ENCODE results near the gene CCDC74B. TPM values are rescaled to one million over a fixed set of nuclear protein-coding genes. Genes with fewer than 3 reads are reported as not detected.
"Not testable (repeated sequence)": the region's sequence is repeated elsewhere in the genome, so short reads cannot be mapped to it uniquely, and the experiment has no call there.

CCDC74B gene
- total RNA-seq, 1 donor from 2014 or later: not detected

DNA sequence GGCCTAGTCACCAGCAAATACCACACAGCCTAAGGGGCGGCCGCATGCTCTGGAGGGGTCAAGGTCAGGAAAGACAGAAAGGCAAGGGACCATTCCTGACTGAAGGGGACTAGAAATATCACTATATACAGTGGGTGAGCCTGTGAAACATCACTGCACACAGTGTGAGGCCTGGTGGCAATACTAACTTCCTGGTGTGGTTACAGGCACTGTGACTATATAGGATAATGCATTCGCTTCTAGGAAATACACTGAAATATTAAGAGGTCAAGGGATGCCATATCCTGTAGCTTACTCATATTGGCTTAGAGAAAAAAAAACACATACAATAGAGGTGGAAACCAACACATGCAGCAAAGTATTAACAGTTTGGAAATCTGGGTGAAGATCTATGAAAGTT, 24.3 kb upstream of the CCDC74B start:
- not testable (repeated sequence) for H3K27me3 ChIP-seq (ENCODE audit: control insufficient read depth in 3 of 3, insufficient read depth in 3 of 3, low read length in 3 of 3); H3K4me3 ChIP-seq (ENCODE audit: low read length in 3 of 3); H3K4me1 ChIP-seq (ENCODE audit: control insufficient read depth in 3 of 3, insufficient read depth in 3 of 3, low read length in 3 of 3); H3K9me3 ChIP-seq (ENCODE audit: control insufficient read depth in 3 of 3, low read length in 3 of 3); H3K9ac ChIP-seq (ENCODE audit: low read depth in 1 of 3, low read length in 3 of 3); H3K27ac ChIP-seq (ENCODE audit: low read depth, low read length)
- peaks cover 40 to 60% (median 49%) of the 10 kb centered on the region in 3 donors for H3K36me3 ChIP-seq (ENCODE audit: control insufficient read depth in 3 of 3, insufficient read depth in 3 of 3, low read length in 3 of 3)

DNA sequence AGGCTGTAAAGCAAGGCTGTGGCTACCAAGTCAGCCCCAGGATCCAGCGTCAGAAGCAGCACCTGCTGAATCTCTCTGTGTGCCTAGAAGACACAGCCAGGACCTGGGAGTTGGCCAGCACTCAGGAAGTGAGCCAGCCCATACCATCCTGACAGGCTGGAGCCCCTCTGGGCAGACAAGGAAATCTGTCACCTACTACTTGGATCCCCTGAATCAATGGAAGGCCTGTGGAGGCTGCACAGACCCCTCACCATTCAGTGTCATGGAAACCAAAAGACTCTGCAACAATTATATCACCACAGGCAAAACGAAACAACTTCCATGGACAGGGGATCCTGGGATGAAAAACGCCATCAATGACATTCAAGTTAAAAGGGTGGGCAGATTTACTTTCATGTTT, 21.7 kb upstream of the CCDC74B start:
- not testable (repeated sequence) for H3K27me3 ChIP-seq (ENCODE audit: control insufficient read depth in 3 of 3, insufficient read depth in 3 of 3, low read length in 3 of 3); H3K9me3 ChIP-seq (ENCODE audit: control insufficient read depth in 3 of 3, low read length in 3 of 3); H3K27ac ChIP-seq (ENCODE audit: low read depth, low read length); H3K4me3 ChIP-seq (ENCODE audit: low read length in 3 of 3); H3K9ac ChIP-seq (ENCODE audit: low read depth in 1 of 3, low read length in 3 of 3); H3K4me1 ChIP-seq (ENCODE audit: control insufficient read depth in 3 of 3, insufficient read depth in 3 of 3, low read length in 3 of 3)
- peaks cover 39 to 56% (median 45%) of the 10 kb centered on the region in 3 donors for H3K36me3 ChIP-seq (ENCODE audit: control insufficient read depth in 3 of 3, insufficient read depth in 3 of 3, low read length in 3 of 3)

DNA sequence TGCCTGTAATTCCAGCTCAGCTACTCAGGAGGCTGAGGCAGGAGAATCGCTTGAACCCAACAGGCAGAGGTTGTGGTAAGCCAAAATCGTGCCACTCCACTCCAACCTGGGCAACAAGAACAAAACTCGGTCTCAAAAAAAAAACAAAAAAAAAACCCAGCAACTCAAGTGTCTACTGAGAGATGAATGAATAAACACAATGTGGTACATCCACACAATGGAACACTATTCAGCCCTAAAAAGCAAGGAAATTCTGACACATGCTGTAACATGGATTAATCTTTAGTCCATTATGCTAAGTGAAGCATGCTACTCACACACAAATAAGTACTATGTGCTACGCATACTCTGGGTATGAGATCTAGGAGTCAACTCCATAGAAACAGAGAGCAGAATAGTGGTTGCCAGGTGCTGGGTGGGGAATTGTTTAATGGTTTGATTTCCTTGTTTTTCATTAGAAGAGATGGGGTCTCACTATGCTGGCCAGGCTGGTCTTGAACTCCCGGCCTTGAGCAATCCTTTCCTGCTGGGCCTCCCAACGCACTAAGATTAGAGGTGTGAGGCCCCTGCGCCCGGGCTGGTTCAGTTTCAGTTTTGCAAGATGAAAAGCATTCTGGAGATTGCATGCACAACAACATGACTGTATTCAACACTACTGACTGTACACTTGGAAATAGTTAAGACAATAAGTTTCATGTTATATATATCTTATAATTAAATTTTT, 20.5 kb upstream of the CCDC74B start:
- H3K9ac ChIP-seq (ENCODE audit: low read depth in 1 of 3, low read length in 3 of 3): no peak overlapping the region
- H3K27ac ChIP-seq (ENCODE audit: low read depth, low read length): no peak overlapping the region
- H3K4me3 ChIP-seq (ENCODE audit: low read length in 3 of 3): no peak overlapping the region
- no peaks in the 10 kb centered on the region for H3K27me3 ChIP-seq (ENCODE audit: control insufficient read depth in 3 of 3, insufficient read depth in 3 of 3, low read length in 3 of 3)
- peaks cover 35 to 48% (median 42%) of the 10 kb centered on the region in 3 donors for H3K36me3 ChIP-seq (ENCODE audit: control insufficient read depth in 3 of 3, insufficient read depth in 3 of 3, low read length in 3 of 3)
- no peaks in the 10 kb centered on the region for H3K4me1 ChIP-seq (ENCODE audit: control insufficient read depth in 3 of 3, insufficient read depth in 3 of 3, low read length in 3 of 3)
- no peaks in the 10 kb centered on the region for H3K9me3 ChIP-seq (ENCODE audit: control insufficient read depth in 3 of 3, low read length in 3 of 3)

DNA sequence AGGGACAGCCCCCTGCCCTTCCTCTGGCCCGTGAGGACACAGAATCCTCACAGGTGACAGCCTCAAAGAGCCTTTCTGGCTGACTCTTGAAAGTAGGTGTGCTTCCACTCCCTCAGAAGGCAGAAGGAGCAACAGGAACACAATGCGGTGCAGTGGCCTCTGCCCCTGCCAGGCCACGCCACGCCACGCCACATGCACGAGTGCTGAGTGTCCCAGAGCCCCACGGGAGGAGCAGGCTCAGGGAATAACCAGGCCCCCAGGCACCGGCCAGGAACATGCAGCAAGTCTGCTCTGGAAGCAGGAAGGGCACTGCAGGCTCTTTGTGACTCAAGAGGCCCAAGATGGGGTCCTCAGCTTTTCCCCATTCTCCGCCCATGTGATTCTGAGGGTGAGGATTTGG, 18.1 kb upstream of the CCDC74B start:
- H3K9me3 ChIP-seq (ENCODE audit: control insufficient read depth in 3 of 3, low read length in 3 of 3): no peaks in the 10 kb centered on the region
- H3K36me3 ChIP-seq (ENCODE audit: control insufficient read depth in 3 of 3, insufficient read depth in 3 of 3, low read length in 3 of 3): peaks cover 38 to 46% (median 42%) of the 10 kb centered on the region in 3 donors
- no peak overlapping the region for H3K27ac ChIP-seq (ENCODE audit: low read depth, low read length)
- no peaks in the 10 kb centered on the region for H3K4me1 ChIP-seq (ENCODE audit: control insufficient read depth in 3 of 3, insufficient read depth in 3 of 3, low read length in 3 of 3)
- no peak overlapping the region for H3K9ac ChIP-seq (ENCODE audit: low read depth in 1 of 3, low read length in 3 of 3)
- no peak overlapping the region for H3K4me3 ChIP-seq (ENCODE audit: low read length in 3 of 3)
- H3K27me3 ChIP-seq (ENCODE audit: control insufficient read depth in 3 of 3, insufficient read depth in 3 of 3, low read length in 3 of 3): no peaks in the 10 kb centered on the region

DNA sequence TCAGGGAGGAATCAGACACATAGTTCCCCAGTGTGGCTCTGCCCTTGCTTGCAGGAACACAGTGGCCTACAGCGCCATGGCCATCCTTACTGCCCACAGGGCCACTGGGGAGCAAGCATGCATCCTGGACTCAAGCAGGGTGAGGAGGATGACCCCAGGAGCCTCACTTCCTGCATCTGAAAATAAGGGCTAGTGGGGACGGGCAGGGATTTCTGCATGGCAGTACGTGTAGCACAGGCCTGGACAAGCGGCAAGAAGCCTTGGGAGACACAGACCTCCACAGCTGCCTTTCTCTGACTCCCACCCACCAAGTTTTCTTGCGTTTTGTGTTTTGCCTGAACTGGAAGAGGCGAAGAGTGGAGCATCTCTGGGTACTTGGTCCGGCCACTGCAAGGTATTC, 17.6 kb upstream of the CCDC74B start:
- not testable (repeated sequence) for H3K9me3 ChIP-seq (ENCODE audit: control insufficient read depth in 3 of 3, low read length in 3 of 3); H3K27ac ChIP-seq (ENCODE audit: low read depth, low read length); H3K4me1 ChIP-seq (ENCODE audit: control insufficient read depth in 3 of 3, insufficient read depth in 3 of 3, low read length in 3 of 3); H3K9ac ChIP-seq (ENCODE audit: low read depth in 1 of 3, low read length in 3 of 3); H3K27me3 ChIP-seq (ENCODE audit: control insufficient read depth in 3 of 3, insufficient read depth in 3 of 3, low read length in 3 of 3); H3K4me3 ChIP-seq (ENCODE audit: low read length in 3 of 3)
- peaks cover 34 to 42% (median 37%) of the 10 kb centered on the region in 3 donors for H3K36me3 ChIP-seq (ENCODE audit: control insufficient read depth in 3 of 3, insufficient read depth in 3 of 3, low read length in 3 of 3)

DNA sequence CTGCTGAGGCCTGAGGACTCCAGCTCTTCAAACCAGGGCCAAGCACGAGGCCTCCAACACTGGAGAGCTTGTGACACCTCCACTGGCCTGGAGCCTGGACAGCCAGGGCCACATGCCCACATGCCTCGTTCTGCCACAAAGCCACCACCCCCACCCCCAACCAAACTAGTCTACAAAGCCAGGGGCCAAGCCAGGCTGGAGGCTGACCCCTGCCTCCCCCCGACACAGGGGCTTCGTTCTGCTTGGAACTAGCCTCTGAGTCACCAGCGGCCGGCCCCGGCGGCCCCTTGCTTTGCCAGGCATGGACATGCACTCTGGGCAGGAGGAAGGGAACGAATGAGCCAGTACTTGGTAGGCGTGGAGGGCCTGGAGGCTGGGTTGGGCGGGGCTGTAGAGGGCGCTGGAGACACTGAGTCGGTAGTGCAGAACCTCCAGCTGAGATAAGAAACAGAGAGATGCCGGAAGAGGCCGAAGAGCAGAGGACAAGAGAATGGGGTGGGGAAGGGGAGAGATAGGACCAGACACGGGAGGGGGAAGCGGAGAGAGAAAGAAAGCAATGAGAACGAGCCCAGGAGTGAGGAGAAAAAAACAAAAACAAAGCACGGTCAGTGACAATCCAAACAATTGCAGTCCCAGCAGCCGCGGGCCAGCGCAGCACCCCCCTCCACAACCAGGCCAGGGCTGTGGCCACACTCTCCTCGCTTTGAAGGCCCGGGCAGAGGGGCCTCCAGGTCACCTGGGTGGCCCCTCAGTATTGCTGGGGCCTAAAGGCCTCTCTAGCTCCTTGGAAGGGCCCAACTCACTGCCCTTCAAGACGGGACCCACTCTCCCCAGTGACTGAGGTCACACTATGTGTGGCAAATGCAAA, 16.2 kb upstream of the CCDC74B start:
- not testable (repeated sequence) for H3K27ac ChIP-seq (ENCODE audit: low read depth, low read length); H3K4me1 ChIP-seq (ENCODE audit: control insufficient read depth in 3 of 3, insufficient read depth in 3 of 3, low read length in 3 of 3); H3K9me3 ChIP-seq (ENCODE audit: control insufficient read depth in 3 of 3, low read length in 3 of 3); H3K9ac ChIP-seq (ENCODE audit: low read depth in 1 of 3, low read length in 3 of 3); H3K4me3 ChIP-seq (ENCODE audit: low read length in 3 of 3); H3K27me3 ChIP-seq (ENCODE audit: control insufficient read depth in 3 of 3, insufficient read depth in 3 of 3, low read length in 3 of 3)
- H3K36me3 ChIP-seq (ENCODE audit: control insufficient read depth in 3 of 3, insufficient read depth in 3 of 3, low read length in 3 of 3): peaks cover 25 to 33% (median 29%) of the 10 kb centered on the region in 3 donors

DNA sequence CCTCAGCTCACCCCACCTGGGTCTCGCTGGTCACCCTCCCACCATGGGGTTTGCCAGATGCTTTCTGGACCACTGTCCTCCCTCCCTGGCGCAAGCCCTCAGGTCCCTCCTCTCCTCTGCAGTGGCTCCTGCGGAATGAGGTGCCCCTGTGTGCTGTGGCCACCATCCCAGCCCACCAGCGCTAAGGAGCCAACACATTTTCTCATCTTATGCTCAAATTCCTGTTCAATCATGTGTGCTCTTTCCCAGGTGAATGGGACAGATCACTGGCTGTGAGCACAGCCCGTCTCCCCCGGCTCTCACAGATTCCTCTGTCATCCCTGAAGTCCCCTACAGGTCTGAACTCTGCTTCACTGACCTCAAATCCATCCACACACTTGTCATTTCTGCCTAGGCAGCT, 15.2 kb upstream of the CCDC74B start:
- Histone ChIP-seq H3K4me3 (ENCODE audit: low read length in 3 of 3) (no peak overlapping the region), H3K27ac (ENCODE audit: low read depth, low read length) (no peak overlapping the region), H3K27me3 (ENCODE audit: control insufficient read depth in 3 of 3, insufficient read depth in 3 of 3, low read length in 3 of 3) (no peaks in the 10 kb centered on the region), H3K36me3 (ENCODE audit: control insufficient read depth in 3 of 3, insufficient read depth in 3 of 3, low read length in 3 of 3) (peaks cover 19 to 29% (median 27%) of the 10 kb centered on the region in 3 donors), H3K9ac (ENCODE audit: low read depth in 1 of 3, low read length in 3 of 3) (no peak overlapping the region), H3K9me3 (ENCODE audit: control insufficient read depth in 3 of 3, low read length in 3 of 3) (no peaks in the 10 kb centered on the region), H3K4me1 (ENCODE audit: control insufficient read depth in 3 of 3, insufficient read depth in 3 of 3, low read length in 3 of 3) (no peaks in the 10 kb centered on the region)

DNA sequence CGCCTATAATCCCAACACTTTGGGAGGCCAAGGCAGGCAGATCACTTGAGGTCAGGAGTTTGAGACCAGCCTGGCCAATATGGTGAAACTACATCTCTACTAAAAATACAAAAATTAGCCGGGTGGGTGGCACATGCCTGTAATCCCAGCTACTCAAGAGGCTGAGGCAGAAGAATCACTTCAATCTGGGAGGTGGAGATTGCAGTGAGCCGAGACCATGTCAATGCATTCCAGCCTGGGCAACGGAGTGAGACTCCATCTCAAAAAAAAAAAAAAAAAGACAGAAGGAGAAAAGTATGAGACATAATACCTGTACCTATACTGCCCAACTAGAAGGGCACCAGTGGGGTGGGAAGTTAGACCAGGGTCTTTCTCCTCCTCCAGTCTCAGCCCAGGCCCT, 14.5 kb upstream of the CCDC74B start:
- H3K4me3 ChIP-seq (ENCODE audit: low read length in 3 of 3); H3K27ac ChIP-seq (ENCODE audit: low read depth, low read length); H3K4me1 ChIP-seq (ENCODE audit: control insufficient read depth in 3 of 3, insufficient read depth in 3 of 3, low read length in 3 of 3); H3K9me3 ChIP-seq (ENCODE audit: control insufficient read depth in 3 of 3, low read length in 3 of 3); H3K27me3 ChIP-seq (ENCODE audit: control insufficient read depth in 3 of 3, insufficient read depth in 3 of 3, low read length in 3 of 3); H3K9ac ChIP-seq (ENCODE audit: low read depth in 1 of 3, low read length in 3 of 3): not testable (repeated sequence)
- H3K36me3 ChIP-seq (ENCODE audit: control insufficient read depth in 3 of 3, insufficient read depth in 3 of 3, low read length in 3 of 3): peaks cover 18 to 30% (median 26%) of the 10 kb centered on the region in 3 donors

DNA sequence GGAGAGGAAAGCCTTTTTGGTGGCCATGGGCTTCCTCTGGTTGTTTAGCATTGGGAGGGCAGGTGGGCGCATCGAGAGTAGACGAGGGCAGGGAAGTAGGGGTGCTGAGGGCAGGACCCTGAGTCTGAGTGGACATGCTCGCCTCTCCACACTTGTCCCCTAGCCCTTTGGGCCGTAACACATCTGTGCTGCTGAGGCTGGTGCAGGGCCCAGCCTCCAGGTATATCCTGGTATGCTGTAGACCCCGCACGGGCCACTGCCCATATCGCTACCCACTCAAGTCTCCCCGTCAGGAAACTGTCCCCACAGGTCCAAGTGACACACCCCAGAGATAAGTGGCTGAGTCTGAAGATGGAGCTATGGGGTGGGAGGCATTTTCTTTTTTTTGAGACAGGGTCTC, 13.7 kb upstream of the CCDC74B start:
- H3K27ac ChIP-seq (ENCODE audit: low read depth, low read length): no peak overlapping the region
- no peaks in the 10 kb centered on the region for H3K27me3 ChIP-seq (ENCODE audit: control insufficient read depth in 3 of 3, insufficient read depth in 3 of 3, low read length in 3 of 3)
- no peak overlapping the region for H3K9ac ChIP-seq (ENCODE audit: low read depth in 1 of 3, low read length in 3 of 3)
- H3K36me3 ChIP-seq (ENCODE audit: control insufficient read depth in 3 of 3, insufficient read depth in 3 of 3, low read length in 3 of 3): peaks cover 11 to 25% (median 22%) of the 10 kb centered on the region in 3 donors
- no peak overlapping the region for H3K4me3 ChIP-seq (ENCODE audit: low read length in 3 of 3)
- no peaks in the 10 kb centered on the region for H3K4me1 ChIP-seq (ENCODE audit: control insufficient read depth in 3 of 3, insufficient read depth in 3 of 3, low read length in 3 of 3)
- H3K9me3 ChIP-seq (ENCODE audit: control insufficient read depth in 3 of 3, low read length in 3 of 3): no peaks in the 10 kb centered on the region

DNA sequence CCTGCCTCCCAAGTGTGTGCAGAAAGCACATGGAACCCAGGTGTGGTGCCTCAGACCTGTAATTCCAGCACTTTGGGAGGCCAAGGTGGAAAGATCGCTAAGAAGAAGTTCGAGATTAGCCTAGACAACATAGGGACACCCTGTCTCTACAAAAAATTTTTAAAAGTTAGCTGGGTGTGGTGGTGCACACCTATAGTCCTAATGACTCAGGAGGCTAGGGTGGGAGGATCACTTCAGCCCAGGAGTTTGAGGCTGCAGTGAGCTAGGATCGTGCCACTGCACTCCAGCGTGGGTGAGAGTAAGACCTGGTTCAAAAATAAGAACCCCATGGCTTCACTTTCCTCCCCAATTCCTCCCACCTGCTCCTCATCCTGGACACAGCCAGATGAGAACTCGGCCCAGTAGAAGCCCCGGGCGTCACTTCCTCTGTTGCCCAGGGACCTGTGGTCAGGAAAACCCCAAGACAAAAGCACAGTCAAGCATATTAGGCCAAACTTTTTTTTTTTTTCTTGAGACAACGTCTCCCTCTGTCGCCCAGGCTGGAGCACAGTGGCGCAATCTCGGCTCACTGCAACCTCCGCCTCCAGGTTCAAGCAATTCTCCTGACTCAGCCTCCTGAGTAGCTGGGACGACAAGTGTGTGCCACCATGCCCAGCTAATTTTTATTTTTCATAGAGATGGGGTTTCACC, 13.1 kb upstream of the CCDC74B start:
- H3K36me3 ChIP-seq (ENCODE audit: control insufficient read depth in 3 of 3, insufficient read depth in 3 of 3, low read length in 3 of 3): peaks cover 13 to 24% (median 24%) of the 10 kb centered on the region in 3 donors
- H3K4me1 ChIP-seq (ENCODE audit: control insufficient read depth in 3 of 3, insufficient read depth in 3 of 3, low read length in 3 of 3); H3K4me3 ChIP-seq (ENCODE audit: low read length in 3 of 3); H3K27ac ChIP-seq (ENCODE audit: low read depth, low read length); H3K9me3 ChIP-seq (ENCODE audit: control insufficient read depth in 3 of 3, low read length in 3 of 3); H3K9ac ChIP-seq (ENCODE audit: low read depth in 1 of 3, low read length in 3 of 3); H3K27me3 ChIP-seq (ENCODE audit: control insufficient read depth in 3 of 3, insufficient read depth in 3 of 3, low read length in 3 of 3): not testable (repeated sequence)
